ENCODE measurements around the gene HLA-C. TPM values are rescaled to one million over a fixed set of nuclear protein-coding genes. Genes with fewer than 3 reads are reported as not detected.

The HLA-C gene
- total and polyA plus RNA-seq, 9 of the 15 experiments (the other 6 are each of a cell fraction or from before 2014, with no cell fraction given) = 0.23 to 4.9 (median 1.2) TPM

DNA sequence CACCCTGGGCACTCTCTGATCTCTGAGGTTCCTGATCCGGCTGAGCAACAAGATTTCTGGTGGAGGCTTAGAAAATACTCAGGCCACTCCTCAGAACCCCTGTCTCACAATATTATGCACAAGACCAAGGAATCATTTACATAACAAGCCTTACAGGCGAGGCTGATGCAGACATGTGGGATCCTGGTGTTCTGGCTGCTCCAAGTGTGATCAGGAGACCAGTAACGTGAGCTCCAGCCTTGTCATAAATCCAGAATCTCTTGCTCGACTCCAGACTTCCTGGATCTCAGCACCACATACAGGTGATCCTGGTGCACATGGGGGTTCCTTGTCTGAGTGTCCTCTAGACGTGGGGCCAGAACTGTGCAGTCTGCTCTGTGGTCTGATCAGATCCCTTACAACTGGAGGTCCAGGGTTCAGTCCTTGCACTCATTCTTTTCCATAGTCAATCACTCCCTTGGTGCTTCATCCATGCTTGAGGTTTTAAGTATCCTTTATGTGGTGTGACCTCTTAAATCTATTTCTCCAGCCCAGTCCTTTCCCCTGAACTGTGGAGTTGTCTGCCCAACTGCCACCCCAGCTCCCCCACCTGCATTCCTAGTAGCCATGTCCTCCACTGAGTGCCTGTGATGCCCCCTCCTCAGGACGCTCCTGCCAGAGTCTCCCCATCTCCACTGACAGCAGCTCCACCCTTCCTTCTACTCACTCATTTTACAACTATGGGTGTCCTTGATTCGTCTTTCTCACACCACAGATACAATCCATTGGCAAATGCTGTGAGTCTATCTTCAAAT lies 5.1 kb downstream of the HLA-C start:
- no peak overlapping the region for H3K4me3 ChIP-seq
- no peaks in the 10 kb centered on the region for H3K36me3 ChIP-seq (ENCODE audit: control insufficient read depth, insufficient read depth, low read length)
- H3K4me2 ChIP-seq (ENCODE audit: insufficient read depth, low read length) = no peak overlapping the region
- H3K79me2 ChIP-seq (ENCODE audit: control insufficient read depth, insufficient read depth, low read length) = no peaks in the 10 kb centered on the region
- peaks cover 0 to 5% of the 10 kb centered on the region in 2 experiments; a peak in 1 of 5 replicates for H3K27me3 ChIP-seq (ENCODE audit: control insufficient read depth in 2 of 2, insufficient read depth in 2 of 2, low read length in 2 of 2)
- H3K9me1 ChIP-seq (ENCODE audit: control insufficient read depth, insufficient read depth, low read length) = no peaks in the 10 kb centered on the region
- H3K4me1 ChIP-seq (replicated peaks in 1 of 2; ENCODE audit: control insufficient read depth in 2 of 2, insufficient read depth in 2 of 2, low read length in 2 of 2) = peaks cover 0 to 5% of the 10 kb centered on the region in 2 experiments; a peak in 2 of 5 replicates
- BruUV-seq (replicated peaks) = no TSS peak
- no peak overlapping the region for H2AFZ ChIP-seq (ENCODE audit: low read depth, low read length)
- WGBS (ENCODE audit: insufficient coverage, low coverage, missing lambda C conversion rate) = 0% methylated on average over 7 of the region's 7 CpGs
- no peaks in the 10 kb centered on the region for H4K20me1 ChIP-seq (replicated peaks; ENCODE audit: control insufficient read depth, insufficient read depth, low read length)
- in situ Hi-C loops (cut with MboI) (loop anchor here (5.0 kb wide), 1 partner anchor 86 kb away; no protein-coding TSS in a partner anchor), intact Hi-C loops (cut with micrococcal nuclease) (loop anchor here (2.0 kb wide), 1 partner anchor 86 kb away; no protein-coding TSS in a partner anchor)
- no peak for ATAC-seq
- no peak for FAIRE-seq
- H3K9me3 ChIP-seq (replicated peaks; ENCODE audit: control insufficient read depth, insufficient read depth, low read depth, low read length) = no peaks in the 10 kb centered on the region
- POLR2A ChIA-PET = no interaction called here
- H3K9ac ChIP-seq (ENCODE audit: insufficient read depth in 1 of 2, low read depth in 2 of 2, low read length in 2 of 2) = no peak overlapping the region
- CTCF ChIA-PET (ENCODE audit: low intra/inter-chr PET ratio) = no interaction called here
- no peak overlapping the region for H3K27ac ChIP-seq (ENCODE audit: extremely low read depth, low read depth, low read length)
- no peak for DNase-seq (ENCODE audit: extremely low read depth in 1 of 4, low spot score in 3 of 4)
- TF ChIP-seq NEUROD1 (IDR thresholded peaks at IDR 0.05; ENCODE audit: borderline replicate concordance, low read depth, low read length, partially characterized antibody) = no peak
- no peak for TF ChIP-seq ERF (CRISPR knock-in tag; IDR thresholded peaks at IDR 0.05)
- TF ChIP-seq ZNF140 (CRISPR knock-in tag; IDR thresholded peaks at IDR 0.05) = no peak
- no peak for TF ChIP-seq TGIF2 (CRISPR knock-in tag; IDR thresholded peaks at IDR 0.05)
- no peak for TF ChIP-seq MAFF (IDR thresholded peaks at IDR 0.05; ENCODE audit: low read length)
- no peak for TF ChIP-seq PTRF (tag; IDR thresholded peaks at IDR 0.05)
- TF ChIP-seq LEF1 (IDR thresholded peaks at IDR 0.05) = no peak
- TF ChIP-seq, protein P1, sequence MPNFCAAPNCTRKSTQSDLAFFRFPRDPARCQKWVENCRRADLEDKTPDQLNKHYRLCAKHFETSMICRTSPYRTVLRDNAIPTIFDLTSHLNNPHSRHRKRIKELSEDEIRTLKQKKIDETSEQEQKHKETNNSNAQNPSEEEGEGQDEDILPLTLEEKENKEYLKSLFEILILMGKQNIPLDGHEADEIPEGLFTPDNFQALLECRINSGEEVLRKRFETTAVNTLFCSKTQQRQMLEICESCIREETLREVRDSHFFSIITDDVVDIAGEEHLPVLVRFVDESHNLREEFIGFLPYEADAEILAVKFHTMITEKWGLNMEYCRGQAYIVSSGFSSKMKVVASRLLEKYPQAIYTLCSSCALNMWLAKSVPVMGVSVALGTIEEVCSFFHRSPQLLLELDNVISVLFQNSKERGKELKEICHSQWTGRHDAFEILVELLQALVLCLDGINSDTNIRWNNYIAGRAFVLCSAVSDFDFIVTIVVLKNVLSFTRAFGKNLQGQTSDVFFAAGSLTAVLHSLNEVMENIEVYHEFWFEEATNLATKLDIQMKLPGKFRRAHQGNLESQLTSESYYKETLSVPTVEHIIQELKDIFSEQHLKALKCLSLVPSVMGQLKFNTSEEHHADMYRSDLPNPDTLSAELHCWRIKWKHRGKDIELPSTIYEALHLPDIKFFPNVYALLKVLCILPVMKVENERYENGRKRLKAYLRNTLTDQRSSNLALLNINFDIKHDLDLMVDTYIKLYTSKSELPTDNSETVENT (CRISPR knock-in tag; IDR thresholded peaks at IDR 0.05) = no peak
- TF ChIP-seq, protein P2, sequence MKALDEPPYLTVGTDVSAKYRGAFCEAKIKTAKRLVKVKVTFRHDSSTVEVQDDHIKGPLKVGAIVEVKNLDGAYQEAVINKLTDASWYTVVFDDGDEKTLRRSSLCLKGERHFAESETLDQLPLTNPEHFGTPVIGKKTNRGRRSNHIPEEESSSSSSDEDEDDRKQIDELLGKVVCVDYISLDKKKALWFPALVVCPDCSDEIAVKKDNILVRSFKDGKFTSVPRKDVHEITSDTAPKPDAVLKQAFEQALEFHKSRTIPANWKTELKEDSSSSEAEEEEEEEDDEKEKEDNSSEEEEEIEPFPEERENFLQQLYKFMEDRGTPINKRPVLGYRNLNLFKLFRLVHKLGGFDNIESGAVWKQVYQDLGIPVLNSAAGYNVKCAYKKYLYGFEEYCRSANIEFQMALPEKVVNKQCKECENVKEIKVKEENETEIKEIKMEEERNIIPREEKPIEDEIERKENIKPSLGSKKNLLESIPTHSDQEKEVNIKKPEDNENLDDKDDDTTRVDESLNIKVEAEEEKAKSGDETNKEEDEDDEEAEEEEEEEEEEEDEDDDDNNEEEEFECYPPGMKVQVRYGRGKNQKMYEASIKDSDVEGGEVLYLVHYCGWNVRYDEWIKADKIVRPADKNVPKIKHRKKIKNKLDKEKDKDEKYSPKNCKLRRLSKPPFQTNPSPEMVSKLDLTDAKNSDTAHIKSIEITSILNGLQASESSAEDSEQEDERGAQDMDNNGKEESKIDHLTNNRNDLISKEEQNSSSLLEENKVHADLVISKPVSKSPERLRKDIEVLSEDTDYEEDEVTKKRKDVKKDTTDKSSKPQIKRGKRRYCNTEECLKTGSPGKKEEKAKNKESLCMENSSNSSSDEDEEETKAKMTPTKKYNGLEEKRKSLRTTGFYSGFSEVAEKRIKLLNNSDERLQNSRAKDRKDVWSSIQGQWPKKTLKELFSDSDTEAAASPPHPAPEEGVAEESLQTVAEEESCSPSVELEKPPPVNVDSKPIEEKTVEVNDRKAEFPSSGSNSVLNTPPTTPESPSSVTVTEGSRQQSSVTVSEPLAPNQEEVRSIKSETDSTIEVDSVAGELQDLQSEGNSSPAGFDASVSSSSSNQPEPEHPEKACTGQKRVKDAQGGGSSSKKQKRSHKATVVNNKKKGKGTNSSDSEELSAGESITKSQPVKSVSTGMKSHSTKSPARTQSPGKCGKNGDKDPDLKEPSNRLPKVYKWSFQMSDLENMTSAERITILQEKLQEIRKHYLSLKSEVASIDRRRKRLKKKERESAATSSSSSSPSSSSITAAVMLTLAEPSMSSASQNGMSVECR (CRISPR knock-in tag; IDR thresholded peaks at IDR 0.05) = no peak
- TF ChIP-seq SPI1 (IDR thresholded peaks at IDR 0.05; ENCODE audit: borderline replicate concordance, low read depth, low read length) = no peak
- TF ChIP-seq ZNF431 (CRISPR knock-in tag; IDR thresholded peaks at IDR 0.05) = no peak
